Thyroid gland (tissue), 4 donors: Measurements from ENCODE around the gene STK4.

Experiments used
- POLR2A ChIP-seq, 2 donors: fragments of 450-650 bp; IDR thresholded peaks; one replicate each; pipeline ENCODE4 v1.6.1; 2017; ENCODE audit warnings: antibody characterized with exemption in 2 of 2, mild to moderate bottlenecking in 2 of 2, moderate library complexity in 1 of 2
- TF ChIP-seq, protein P1 (sequence below), 6 experiments: fragments of 200-600 bp in 3 of 6; fragments of 450-650 bp in 3 of 6; sonication (generic) in 3 of 6; IDR thresholded peaks; one replicate each; pipeline ENCODE4 v1.5.1; 2016 to 2019; ENCODE audit warnings: antibody characterized with exemption in 6 of 6, mild to moderate bottlenecking in 2 of 6, inconsistent platforms in 1 of 6, moderate library complexity in 1 of 6

DNA sequence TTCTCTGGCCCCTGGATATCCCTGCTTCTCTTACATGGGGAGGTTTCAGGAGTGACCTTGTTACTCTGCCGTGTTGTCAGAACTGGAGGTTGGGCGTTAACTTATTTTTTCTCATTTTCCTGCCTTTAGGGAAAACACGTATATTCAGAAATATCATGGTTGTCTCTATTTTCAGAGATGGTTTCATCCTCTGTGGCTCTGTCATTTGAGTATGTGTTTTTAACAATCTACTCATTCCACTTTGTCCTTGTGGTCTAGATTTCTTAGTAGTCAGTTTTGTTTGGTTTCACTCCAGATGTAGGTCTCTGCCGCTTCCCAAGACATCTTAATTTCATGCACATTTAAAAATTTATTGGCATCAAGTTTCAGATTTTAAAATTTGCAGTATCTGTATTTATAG is 88.7 kb downstream of the STK4 start:
- no peak for TF ChIP-seq POLR2A (IDR thresholded peaks at IDR 0.05)
- TF ChIP-seq, protein P1, sequence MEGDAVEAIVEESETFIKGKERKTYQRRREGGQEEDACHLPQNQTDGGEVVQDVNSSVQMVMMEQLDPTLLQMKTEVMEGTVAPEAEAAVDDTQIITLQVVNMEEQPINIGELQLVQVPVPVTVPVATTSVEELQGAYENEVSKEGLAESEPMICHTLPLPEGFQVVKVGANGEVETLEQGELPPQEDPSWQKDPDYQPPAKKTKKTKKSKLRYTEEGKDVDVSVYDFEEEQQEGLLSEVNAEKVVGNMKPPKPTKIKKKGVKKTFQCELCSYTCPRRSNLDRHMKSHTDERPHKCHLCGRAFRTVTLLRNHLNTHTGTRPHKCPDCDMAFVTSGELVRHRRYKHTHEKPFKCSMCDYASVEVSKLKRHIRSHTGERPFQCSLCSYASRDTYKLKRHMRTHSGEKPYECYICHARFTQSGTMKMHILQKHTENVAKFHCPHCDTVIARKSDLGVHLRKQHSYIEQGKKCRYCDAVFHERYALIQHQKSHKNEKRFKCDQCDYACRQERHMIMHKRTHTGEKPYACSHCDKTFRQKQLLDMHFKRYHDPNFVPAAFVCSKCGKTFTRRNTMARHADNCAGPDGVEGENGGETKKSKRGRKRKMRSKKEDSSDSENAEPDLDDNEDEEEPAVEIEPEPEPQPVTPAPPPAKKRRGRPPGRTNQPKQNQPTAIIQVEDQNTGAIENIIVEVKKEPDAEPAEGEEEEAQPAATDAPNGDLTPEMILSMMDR (IDR thresholded peaks at IDR 0.05), result no peak
